ENCODE data around the gene EFCAB12.

EFCAB12 gene

DNA sequence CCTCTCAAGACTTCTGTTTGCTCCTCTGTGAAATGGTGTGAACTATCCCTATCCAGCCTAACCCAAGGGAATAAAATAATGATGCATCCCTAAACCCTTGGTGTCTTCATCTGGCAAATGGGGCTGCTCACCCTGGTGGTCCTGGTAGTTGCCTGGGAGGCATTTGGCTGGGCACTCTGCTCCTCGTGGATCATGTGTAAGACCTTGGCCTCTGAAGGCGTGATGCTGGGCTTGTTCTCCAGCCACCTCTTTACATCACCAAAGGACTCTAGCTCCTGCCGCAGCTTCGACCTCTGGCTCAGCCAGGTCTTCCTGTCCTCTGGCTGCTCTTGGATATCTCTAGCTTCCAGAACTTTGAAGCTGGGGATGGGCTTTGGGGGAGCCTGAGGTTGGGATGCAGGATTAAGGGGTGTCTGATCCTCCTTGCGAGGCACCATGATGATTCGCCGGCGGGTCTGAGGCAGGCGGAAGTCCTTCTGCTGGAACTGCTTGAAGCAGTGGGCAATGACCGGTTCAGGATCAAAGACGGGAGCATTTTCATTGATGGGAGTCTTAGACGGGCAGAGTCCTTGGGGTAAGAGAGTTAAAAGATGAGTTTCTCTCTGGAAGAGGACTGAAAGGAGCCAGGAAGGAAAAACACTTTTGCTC is 7.1 kb downstream of the EFCAB12 start:
- Histone ChIP-seq H3K9me3 (ENCODE audit: control insufficient read depth, low read length) (no peaks in the 10 kb centered on the region), H3K9ac (no peak overlapping the region)
- TF ChIP-seq, protein P1, sequence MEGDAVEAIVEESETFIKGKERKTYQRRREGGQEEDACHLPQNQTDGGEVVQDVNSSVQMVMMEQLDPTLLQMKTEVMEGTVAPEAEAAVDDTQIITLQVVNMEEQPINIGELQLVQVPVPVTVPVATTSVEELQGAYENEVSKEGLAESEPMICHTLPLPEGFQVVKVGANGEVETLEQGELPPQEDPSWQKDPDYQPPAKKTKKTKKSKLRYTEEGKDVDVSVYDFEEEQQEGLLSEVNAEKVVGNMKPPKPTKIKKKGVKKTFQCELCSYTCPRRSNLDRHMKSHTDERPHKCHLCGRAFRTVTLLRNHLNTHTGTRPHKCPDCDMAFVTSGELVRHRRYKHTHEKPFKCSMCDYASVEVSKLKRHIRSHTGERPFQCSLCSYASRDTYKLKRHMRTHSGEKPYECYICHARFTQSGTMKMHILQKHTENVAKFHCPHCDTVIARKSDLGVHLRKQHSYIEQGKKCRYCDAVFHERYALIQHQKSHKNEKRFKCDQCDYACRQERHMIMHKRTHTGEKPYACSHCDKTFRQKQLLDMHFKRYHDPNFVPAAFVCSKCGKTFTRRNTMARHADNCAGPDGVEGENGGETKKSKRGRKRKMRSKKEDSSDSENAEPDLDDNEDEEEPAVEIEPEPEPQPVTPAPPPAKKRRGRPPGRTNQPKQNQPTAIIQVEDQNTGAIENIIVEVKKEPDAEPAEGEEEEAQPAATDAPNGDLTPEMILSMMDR (IDR thresholded peaks at IDR 0.05): no peak

DNA sequence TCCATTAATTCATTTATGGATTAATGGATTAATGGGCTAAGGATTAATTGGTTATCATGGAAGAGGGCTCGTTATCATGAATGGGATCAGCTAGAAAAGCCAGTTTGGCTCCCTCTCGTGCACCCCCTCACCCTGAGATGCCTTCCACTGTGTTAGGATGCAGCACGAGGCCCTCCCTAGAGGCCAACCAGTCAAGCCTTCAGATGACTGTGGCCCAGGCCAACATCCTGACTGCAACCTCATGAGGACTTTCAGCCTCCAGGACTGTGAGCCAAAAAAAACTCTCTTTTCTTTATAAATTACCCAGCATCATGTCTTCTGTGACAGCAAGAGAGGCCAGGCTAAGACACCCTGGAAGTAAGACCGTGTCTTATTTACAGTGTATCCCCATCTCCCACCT is 9.0 kb downstream of the EFCAB12 start:
- Histone ChIP-seq H3K9me3 (ENCODE audit: control insufficient read depth, low read length) (no peaks in the 10 kb centered on the region), H3K4me2 (ENCODE audit: low read length) (no peak overlapping the region), H3K36me3 (ENCODE audit: control insufficient read depth, insufficient read depth, low read length) (no peaks in the 10 kb centered on the region), H3K27me3 (ENCODE audit: control insufficient read depth, insufficient read depth, low read length) (no peaks in the 10 kb centered on the region), H3K9ac (no peak overlapping the region), H3K4me1 (peaks cover 10% of the 10 kb centered on the region), H2AFZ (no peak overlapping the region), H3K27ac (no peak overlapping the region), H3K4me3 (ENCODE audit: low read depth, low read length) (no peak overlapping the region), H3K79me2 (no peaks in the 10 kb centered on the region)
- TF ChIP-seq, protein P1 (IDR thresholded peaks at IDR 0.05): no peak

More for the DNA sequence above, 7.1 kb downstream of the EFCAB12 start:
- H3K27ac ChIP-seq: no peak overlapping the region
- peaks cover 10% of the 10 kb centered on the region for H3K4me1 ChIP-seq
- H3K4me2 ChIP-seq (ENCODE audit: low read length): no peak overlapping the region
- no peaks in the 10 kb centered on the region for H3K79me2 ChIP-seq
- H3K36me3 ChIP-seq (ENCODE audit: control insufficient read depth, insufficient read depth, low read length): no peaks in the 10 kb centered on the region
- no peak overlapping the region for H2AFZ ChIP-seq
- no peaks in the 10 kb centered on the region for H3K27me3 ChIP-seq (ENCODE audit: control insufficient read depth, insufficient read depth, low read length)
- H3K4me3 ChIP-seq (ENCODE audit: low read depth, low read length): no peak overlapping the region

DNA sequence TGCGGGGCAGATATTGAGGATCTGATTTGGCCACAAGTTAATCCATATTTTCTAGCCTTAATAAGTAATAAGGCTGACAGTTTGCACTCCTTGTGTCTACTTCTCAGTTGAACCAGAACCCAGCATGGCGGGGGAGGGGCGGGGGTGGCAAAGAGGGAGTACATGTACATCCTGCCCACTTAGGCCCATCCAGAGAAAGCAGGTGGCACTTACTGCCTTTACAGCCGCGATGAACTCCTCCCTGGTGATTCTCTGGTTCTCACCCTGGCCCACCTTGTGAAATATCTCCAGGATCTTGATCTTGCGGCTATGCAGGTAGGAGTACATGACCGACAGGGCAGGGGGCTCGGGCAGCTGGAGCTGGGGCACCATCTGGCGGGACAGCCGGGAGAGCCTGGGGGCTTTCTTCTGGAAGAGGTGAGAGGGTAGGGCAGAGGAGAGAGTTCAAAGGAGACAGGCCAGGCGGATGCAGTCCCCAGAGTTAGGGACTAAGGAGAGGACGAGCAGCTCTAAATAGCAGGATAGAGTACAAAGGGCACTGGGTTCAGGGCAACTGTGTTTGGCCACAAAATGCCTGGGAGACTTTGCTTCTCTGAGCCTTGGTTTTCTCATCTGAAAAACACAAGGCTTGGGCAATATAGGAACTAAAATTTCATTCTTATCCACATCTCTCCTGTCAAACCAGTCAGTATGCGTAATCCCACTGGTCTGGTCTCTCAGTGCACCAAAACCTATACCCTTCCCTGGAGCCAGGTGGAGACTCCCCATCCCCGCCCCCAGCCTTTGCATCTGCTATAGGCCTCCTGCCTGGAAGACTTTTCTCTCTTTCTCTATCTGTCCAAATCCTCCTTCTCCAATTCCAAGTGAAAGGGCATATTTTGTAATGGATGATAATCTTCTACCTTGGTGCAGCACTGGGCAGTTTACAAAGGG is 10.1 kb downstream of the EFCAB12 start:
- Histone ChIP-seq H3K79me2 (no peaks in the 10 kb centered on the region), H3K9me3 (ENCODE audit: control insufficient read depth, low read length) (no peaks in the 10 kb centered on the region)
- TF ChIP-seq, protein P1 (IDR thresholded peaks at IDR 0.05): no peak

DNA sequence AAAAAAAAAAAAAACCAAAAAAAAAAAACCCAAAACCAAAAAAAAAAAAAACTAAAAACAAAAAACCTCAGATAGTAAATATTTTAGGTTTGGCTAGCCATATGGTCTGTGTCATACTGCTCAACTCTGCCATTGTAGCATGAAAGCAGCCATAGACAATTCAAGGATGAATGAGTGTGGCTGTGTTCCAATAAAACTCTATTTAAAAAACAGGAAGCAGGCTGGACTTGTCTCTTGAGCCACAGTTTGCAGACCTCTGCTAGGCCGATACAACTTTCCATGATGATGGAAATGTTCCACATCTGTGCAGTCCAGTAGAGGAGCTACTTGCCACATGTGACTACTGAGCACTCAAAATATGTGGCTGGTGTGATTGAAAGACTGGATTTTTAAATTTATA is 11.1 kb downstream of the EFCAB12 start:
- Histone ChIP-seq H3K4me3 (ENCODE audit: low read depth, low read length) (no peak overlapping the region), H3K27ac (no peak overlapping the region)

More for the DNA sequence above, 10.1 kb downstream of the EFCAB12 start:
- Histone ChIP-seq H3K36me3 (ENCODE audit: control insufficient read depth, insufficient read depth, low read length) (no peaks in the 10 kb centered on the region), H3K4me1 (peaks cover 15% of the 10 kb centered on the region), H3K4me2 (ENCODE audit: low read length) (no peak overlapping the region), H2AFZ (no peak overlapping the region), H3K27ac (peak overlapping the region; percentile 26), H3K4me3 (ENCODE audit: low read depth, low read length) (no peak overlapping the region), H3K27me3 (ENCODE audit: control insufficient read depth, insufficient read depth, low read length) (no peaks in the 10 kb centered on the region), H3K9ac (no peak overlapping the region)

More for the DNA sequence above, 11.1 kb downstream of the EFCAB12 start:
- H2AFZ ChIP-seq: no peak overlapping the region
- H3K9ac ChIP-seq: no peak overlapping the region
- no peaks in the 10 kb centered on the region for H3K9me3 ChIP-seq (ENCODE audit: control insufficient read depth, low read length)
- H3K79me2 ChIP-seq: no peaks in the 10 kb centered on the region
- no peaks in the 10 kb centered on the region for H3K27me3 ChIP-seq (ENCODE audit: control insufficient read depth, insufficient read depth, low read length)
- no peaks in the 10 kb centered on the region for H3K36me3 ChIP-seq (ENCODE audit: control insufficient read depth, insufficient read depth, low read length)
- TF ChIP-seq, protein P1 (IDR thresholded peaks at IDR 0.05): no peak
- H3K4me2 ChIP-seq (ENCODE audit: low read length): no peak overlapping the region
- peaks cover 13% of the 10 kb centered on the region for H3K4me1 ChIP-seq
